ENCODE measurements around the gene TFDP2.

DNA sequence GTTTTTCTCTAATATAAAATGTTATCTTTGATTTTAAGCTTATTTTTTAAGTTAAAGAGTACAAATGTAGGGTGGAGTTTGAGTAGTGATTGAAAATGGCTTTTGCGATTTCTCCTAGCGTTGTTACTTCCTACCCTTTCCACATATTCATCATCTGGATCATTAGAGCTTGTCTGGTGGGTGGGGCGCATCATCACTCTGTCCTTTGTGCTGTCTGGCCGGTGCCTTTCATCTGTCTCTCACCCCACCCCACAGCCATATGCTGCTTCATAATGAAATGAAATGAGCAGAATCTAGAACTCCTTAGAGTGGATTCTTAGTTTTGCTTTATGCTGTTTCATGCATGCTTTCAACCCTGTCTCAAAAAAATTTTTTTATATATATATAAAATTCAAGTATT lies 228.6 kb downstream of the TFDP2 start:
- TF ChIP-seq POLR2A (IDR thresholded peaks at IDR 0.05) (no peak), POLR2AphosphoS5 (IDR thresholded peaks at IDR 0.05) (no peak)
- TF ChIP-seq, protein P1, sequence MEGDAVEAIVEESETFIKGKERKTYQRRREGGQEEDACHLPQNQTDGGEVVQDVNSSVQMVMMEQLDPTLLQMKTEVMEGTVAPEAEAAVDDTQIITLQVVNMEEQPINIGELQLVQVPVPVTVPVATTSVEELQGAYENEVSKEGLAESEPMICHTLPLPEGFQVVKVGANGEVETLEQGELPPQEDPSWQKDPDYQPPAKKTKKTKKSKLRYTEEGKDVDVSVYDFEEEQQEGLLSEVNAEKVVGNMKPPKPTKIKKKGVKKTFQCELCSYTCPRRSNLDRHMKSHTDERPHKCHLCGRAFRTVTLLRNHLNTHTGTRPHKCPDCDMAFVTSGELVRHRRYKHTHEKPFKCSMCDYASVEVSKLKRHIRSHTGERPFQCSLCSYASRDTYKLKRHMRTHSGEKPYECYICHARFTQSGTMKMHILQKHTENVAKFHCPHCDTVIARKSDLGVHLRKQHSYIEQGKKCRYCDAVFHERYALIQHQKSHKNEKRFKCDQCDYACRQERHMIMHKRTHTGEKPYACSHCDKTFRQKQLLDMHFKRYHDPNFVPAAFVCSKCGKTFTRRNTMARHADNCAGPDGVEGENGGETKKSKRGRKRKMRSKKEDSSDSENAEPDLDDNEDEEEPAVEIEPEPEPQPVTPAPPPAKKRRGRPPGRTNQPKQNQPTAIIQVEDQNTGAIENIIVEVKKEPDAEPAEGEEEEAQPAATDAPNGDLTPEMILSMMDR (IDR thresholded peaks at IDR 0.05), result no peak
